Mucosa of descending colon (tissue), 3 donors: ENCODE data around the gene ANKRD33B. TPM values are rescaled to one million over a fixed set of nuclear protein-coding genes. Genes with fewer than 3 reads are reported as not detected.

Source experiments
- ATAC-seq: fragments of 200-7000 bp; cut with Tn5 transposase; one replicate; pipeline ENCODE4 v1.9.1; 2020; ENCODE audit warnings: mild to moderate bottlenecking, moderate library complexity
- DNase-seq, 3 donors: peaks; one replicate each; pipeline ENCODE4 v3.0.0-alpha.2; 2020
- H3K36me3 ChIP-seq: fragments of 200-600 bp; one replicate; pipeline ENCODE4 v1.8.0; 2021; ENCODE audit warnings: low read depth, mild to moderate bottlenecking
- H3K4me1 ChIP-seq: fragments of 200-600 bp; one replicate; pipeline ENCODE4 v1.8.0; 2021; ENCODE audit warnings: low read depth, mild to moderate bottlenecking
- H3K4me3 ChIP-seq: fragments of 200-600 bp; one replicate; pipeline ENCODE4 v1.8.0; 2021; ENCODE audit warnings: mild to moderate bottlenecking
- H3K9me3 ChIP-seq: fragments of 200-600 bp; one replicate; pipeline ENCODE4 v1.8.0; 2021; ENCODE audit warnings: mild to moderate bottlenecking
- intact Hi-C, 2 donors: fragments of 100-400 bp; cut with DNase I in 1 of 2; cut with micrococcal nuclease in 1 of 2; formaldehyde crosslinking; loops; one replicate each; pipeline versions ENCODE4 v1.11.0 to v1.11.1; 2022; cut with DNase I, micrococcal nuclease
- total RNA-seq, 3 donors: library from RNA; stranded (reverse); fragmentation: NEBNext Ultra II Directional in 2 of 3; extraction: Animal tissue kit (Norgen Biotek cat#: 25700) in 2 of 3; gene quantifications; one replicate each; pipeline versions ENCODE4 v1.2.1 to v1.2.4, GENCODE V29; 2021 to 2023
- TF ChIP-seq, protein P1 (sequence below): fragments of 200-600 bp; IDR thresholded peaks from one replicate; pipeline ENCODE4 v1.8.0; 2022; ENCODE audit warnings: antibody characterized with exemption, mild to moderate bottlenecking
- donor health status: DM: no; HTN: no; CAD: no; lungs with moderate emphysema.
- donor health status: DM: no; HTN: no; CAD: no.
- donor health status: DM: no; HTN: yes; CAD: no.

Gene ANKRD33B
- total RNA-seq, 3 donors from 2014 or later: 0.96 to 3.3 (median 1.7) TPM

DNA sequence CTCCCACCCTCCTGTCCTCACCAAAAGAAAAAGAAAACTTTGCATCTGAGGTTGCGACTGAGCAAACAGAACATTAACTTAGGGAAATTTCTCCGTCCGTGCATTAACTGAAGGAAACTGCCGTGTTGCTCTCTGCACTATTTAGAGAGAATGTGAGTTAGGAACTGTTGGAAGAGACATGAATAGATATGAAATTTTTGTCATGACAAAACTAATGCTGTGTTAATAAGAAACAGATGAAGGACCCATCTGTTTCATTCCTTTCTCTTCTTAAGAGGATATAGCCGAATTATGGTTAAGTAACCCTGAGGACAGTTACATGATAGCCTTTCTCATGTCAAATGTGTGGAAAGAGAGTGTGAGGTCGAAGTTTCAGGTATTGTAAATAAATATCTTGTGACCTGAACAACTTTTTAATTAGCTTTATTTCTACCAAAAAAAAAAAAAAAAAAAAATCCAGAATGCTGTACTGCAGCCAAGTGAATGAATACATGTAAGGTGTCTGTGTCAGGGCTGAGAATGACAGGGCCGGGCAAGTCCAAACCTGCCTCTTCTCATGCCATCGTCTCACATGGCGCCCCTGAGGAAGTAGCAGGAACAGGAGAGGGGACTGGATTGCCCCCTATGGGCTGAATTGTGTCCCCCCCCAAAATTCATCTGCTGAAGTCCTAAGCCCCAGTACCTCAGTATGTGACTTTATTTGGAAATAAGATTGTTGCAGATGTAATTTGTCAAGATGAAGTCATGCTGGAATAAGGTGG, 35.6 kb upstream of the ANKRD33B start:
- intact Hi-C loops: no loop called here
- no peak for ATAC-seq
- TF ChIP-seq, protein P1, sequence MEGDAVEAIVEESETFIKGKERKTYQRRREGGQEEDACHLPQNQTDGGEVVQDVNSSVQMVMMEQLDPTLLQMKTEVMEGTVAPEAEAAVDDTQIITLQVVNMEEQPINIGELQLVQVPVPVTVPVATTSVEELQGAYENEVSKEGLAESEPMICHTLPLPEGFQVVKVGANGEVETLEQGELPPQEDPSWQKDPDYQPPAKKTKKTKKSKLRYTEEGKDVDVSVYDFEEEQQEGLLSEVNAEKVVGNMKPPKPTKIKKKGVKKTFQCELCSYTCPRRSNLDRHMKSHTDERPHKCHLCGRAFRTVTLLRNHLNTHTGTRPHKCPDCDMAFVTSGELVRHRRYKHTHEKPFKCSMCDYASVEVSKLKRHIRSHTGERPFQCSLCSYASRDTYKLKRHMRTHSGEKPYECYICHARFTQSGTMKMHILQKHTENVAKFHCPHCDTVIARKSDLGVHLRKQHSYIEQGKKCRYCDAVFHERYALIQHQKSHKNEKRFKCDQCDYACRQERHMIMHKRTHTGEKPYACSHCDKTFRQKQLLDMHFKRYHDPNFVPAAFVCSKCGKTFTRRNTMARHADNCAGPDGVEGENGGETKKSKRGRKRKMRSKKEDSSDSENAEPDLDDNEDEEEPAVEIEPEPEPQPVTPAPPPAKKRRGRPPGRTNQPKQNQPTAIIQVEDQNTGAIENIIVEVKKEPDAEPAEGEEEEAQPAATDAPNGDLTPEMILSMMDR: no peak
- no peak for DNase-seq
- Histone ChIP-seq H3K4me3 (no peak overlapping the region), H3K9me3 (no peaks in the 10 kb centered on the region), H3K36me3 (no peaks in the 10 kb centered on the region), H3K4me1 (no peaks in the 10 kb centered on the region)

DNA sequence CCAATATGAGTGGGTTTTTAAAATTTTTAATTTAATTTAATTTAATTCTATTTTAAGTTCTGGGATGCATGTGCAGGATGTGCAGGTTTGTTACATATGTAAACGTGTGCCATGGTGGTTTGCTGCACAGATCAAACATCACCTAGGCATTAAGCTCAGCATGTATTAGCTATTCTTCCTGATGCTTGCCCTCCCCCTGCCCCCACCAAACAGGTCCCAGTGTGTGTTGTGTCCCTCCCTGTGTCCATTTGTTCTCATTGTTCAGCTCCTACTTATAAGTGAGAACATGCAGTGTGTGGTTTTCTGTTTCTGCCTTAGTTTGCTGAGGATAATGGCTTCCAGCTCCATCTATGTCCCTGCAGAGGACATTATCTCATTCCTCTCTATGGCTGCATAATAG, 35.0 kb upstream of the ANKRD33B start:
- TF ChIP-seq, protein P1: no peak
- no peak for DNase-seq
- H3K4me1 ChIP-seq: no peaks in the 10 kb centered on the region
- H3K9me3 ChIP-seq: no peaks in the 10 kb centered on the region
- no peaks in the 10 kb centered on the region for H3K36me3 ChIP-seq
- ATAC-seq: no peak
- intact Hi-C loops: no loop called here
- H3K4me3 ChIP-seq: no peak overlapping the region

DNA sequence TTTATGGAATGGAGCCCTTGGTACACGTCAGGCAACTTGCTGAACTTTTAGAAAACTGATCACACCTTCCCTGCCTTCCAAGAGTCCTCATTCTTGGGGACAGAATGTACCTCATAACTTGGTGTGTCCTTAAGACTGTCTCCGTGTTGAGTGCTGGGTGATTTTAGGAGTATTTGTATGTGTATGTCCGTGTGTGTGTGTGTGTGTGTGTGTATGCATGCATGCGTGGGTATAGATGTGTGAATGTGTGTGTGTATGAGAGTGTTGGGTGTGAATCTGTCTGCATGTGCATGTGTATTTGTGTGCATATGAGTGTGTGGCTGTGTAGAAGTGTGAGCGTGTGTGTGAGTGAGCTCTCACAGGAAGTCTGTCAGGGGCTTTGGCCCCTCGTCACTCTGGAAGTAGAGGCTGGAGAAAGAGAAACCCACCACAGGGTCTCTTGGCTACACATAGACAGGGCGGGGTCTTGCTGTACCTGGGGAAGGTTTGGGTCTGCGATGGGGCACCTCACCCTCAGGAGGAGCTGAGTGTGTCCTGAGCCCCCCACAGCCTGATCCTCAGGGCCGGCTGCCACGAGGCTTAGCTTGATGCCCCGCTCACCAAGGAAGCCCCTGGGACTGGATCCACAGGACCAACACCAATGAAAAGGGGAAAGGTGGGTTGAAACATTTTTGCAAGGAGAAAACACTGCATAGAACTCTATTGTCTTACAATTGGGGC, 33.1 kb upstream of the ANKRD33B start:
- TF ChIP-seq, protein P1: no peak
- no peaks in the 10 kb centered on the region for H3K4me1 ChIP-seq
- H3K9me3 ChIP-seq: no peaks in the 10 kb centered on the region
- intact Hi-C loops: no loop called here
- ATAC-seq: no peak
- no peak for DNase-seq
- no peaks in the 10 kb centered on the region for H3K36me3 ChIP-seq
- H3K4me3 ChIP-seq: no peak overlapping the region

DNA sequence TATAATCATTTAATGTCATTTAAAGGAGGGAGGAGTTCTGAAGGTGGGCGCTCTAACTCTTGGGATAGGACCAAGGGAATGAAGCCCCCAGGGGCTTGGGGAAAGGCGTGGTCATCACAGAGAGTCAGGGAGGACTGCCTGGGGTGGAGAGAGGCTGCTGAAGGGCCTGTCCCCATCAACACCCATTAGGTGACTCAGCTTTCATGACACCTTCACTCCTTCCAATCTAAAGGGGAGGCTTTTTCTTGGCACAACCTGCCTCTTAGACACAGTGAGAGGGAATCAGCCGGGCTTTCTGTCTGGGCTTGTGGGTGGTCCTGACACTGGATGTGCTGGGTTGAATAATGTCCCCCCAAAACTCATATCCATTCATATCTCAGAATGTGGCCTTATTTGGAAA, 31.4 kb upstream of the ANKRD33B start:
- no peaks in the 10 kb centered on the region for H3K4me1 ChIP-seq
- ATAC-seq (no peak), DNase-seq (no peak)
- H3K9me3 ChIP-seq: no peaks in the 10 kb centered on the region
- TF ChIP-seq, protein P1: no peak
- intact Hi-C loops: no loop called here
- no peak overlapping the region for H3K4me3 ChIP-seq
- H3K36me3 ChIP-seq: no peaks in the 10 kb centered on the region

DNA sequence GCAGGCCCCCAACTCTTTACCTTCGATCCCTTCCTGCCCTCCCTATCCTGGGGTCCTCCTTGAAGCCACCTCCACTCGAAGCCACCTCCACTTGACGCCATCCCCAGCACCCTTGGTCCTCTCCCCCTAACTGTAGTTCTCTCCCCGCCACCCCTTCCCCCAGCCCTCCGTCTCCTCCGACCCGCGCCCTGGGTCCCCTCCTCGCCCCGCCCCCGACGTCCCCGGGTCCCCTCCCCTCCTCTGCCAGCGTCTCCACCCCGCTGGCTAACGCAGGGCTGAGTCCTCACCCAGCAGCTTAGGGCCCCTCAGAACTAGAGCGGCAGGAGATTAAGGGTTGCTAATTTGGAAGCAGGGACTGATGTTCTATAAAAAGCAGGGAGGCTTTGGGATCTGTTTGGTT, 30.6 kb upstream of the ANKRD33B start:
- TF ChIP-seq, protein P1: no peak
- DNase-seq (no peak), ATAC-seq (no peak)
- no peaks in the 10 kb centered on the region for H3K4me1 ChIP-seq
- intact Hi-C loops: no loop called here
- H3K4me3 ChIP-seq: no peak overlapping the region
- no peaks in the 10 kb centered on the region for H3K9me3 ChIP-seq
- no peaks in the 10 kb centered on the region for H3K36me3 ChIP-seq
